MM.1S (cell line): ENCODE measurements around the gene SMG6.

Experiments used
- DNase-seq: peaks from one replicate; pipeline ENCODE4 v3.0.0-alpha.2; 2015
- H2AFZ ChIP-seq: fragments of 300-600 bp; sonication (generic); 2 replicates; pipeline ENCODE4 v1.6.0; 2016; ENCODE audit warnings: antibody characterized with exemption, low read length
- H3F3A ChIP-seq: fragments of 300-600 bp; sonication (generic); 2 replicates; pipeline ENCODE4 v1.6.1; 2016; ENCODE audit warnings: mild to moderate bottlenecking, antibody characterized with exemption, low read length, moderate library complexity, mixed read lengths; ENCODE audit not compliant: insufficient read depth
- H3K27ac ChIP-seq: fragments of 300-600 bp; sonication (generic); 2 replicates; pipeline ENCODE4 v1.5.1; 2016; ENCODE audit warnings: mild to moderate bottlenecking, low read length
- H3K27me3 ChIP-seq: fragments of 300-600 bp; sonication (generic); replicated peaks from 2 replicates; pipeline ENCODE4 v1.6.0; 2016; ENCODE audit warnings: low read length; ENCODE audit not compliant: insufficient read depth
- H3K36me3 ChIP-seq: fragments of 300-600 bp; sonication (generic); replicated peaks from 2 replicates; pipeline ENCODE4 v1.6.1; 2016; ENCODE audit warnings: mild to moderate bottlenecking, low read length, mixed read lengths; ENCODE audit not compliant: insufficient read depth
- H3K4me1 ChIP-seq: fragments of 300-600 bp; sonication (generic); 2 replicates; pipeline ENCODE4 v1.6.1; 2016; ENCODE audit warnings: low read length, mixed read lengths
- H3K4me2 ChIP-seq: fragments of 300-600 bp; sonication (generic); 2 replicates; pipeline ENCODE4 v1.6.0; 2016; ENCODE audit warnings: low read depth, low read length
- H3K4me3 ChIP-seq: fragments of 300-600 bp; sonication (generic); 2 replicates; pipeline ENCODE4 v1.5.1; 2016; ENCODE audit warnings: low read length, mixed read lengths
- H3K79me2 ChIP-seq: fragments of 300-600 bp; sonication (generic); 2 replicates; pipeline ENCODE4 v1.6.1; 2016; ENCODE audit warnings: mixed run types, low read length, mixed read lengths
- H3K9ac ChIP-seq: fragments of 300-600 bp; sonication (generic); 2 replicates; pipeline ENCODE4 v1.6.1; 2016; ENCODE audit warnings: low read length, mixed read lengths
- H3K9me2 ChIP-seq: fragments of 300-600 bp; sonication (generic); replicated peaks from 2 replicates; pipeline ENCODE4 v1.6.1; 2016; ENCODE audit warnings: mild to moderate bottlenecking, low read length, mixed read lengths; ENCODE audit not compliant: insufficient read depth
- H3K9me3 ChIP-seq: fragments of 300-600 bp; sonication (generic); replicated peaks from 2 replicates; pipeline ENCODE4 v1.6.1; 2016; ENCODE audit warnings: mild to moderate bottlenecking, low read length, mixed read lengths; ENCODE audit not compliant: insufficient read depth
- H4K20me1 ChIP-seq: fragments of 300-600 bp; sonication (generic); 2 replicates; pipeline ENCODE4 v1.6.1; 2016; ENCODE audit warnings: mild to moderate bottlenecking, low read length, moderate library complexity, mixed read lengths; ENCODE audit not compliant: insufficient read depth
- EZH2 ChIP-seq: fragments of 300-600 bp; sonication (generic); optimal IDR thresholded peaks from 2 replicates; pipeline ENCODE3; 2017; ENCODE audit warnings: low read depth, mild to moderate bottlenecking, antibody characterized with exemption, low read length, mixed read lengths
- EZH2phosphoT487 ChIP-seq: fragments of 300-600 bp; sonication (generic); IDR thresholded peaks from 2 replicates; pipeline ENCODE4 v1.6.1; 2018; ENCODE audit warnings: antibody characterized with exemption, low read length
- TF ChIP-seq, protein P1 (sequence below): fragments of 300-600 bp; sonication (generic); IDR thresholded peaks from 2 replicates; pipeline ENCODE4 v1.5.1; 2016; ENCODE audit warnings: antibody characterized with exemption, low read length, mixed read lengths

SMG6 gene

DNA sequence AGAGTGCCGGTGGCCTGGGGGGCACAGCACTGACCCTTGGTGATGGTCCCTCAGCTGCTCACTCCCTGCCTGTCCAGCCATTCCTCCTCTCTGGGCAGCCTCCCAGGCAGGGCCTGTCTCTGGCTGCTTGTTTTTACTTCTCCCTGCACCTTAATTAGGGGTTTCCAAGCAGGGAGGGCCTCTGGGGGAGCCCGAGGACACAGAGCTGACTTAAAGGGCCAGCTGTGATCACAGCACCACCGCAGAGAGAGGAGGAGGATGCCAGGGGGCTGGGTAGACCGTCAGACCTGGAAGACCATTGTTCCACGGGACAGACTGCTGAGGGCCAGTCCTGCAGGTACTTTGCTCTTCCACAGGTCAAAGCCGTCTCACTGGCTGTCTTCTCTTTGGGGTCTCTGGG, 274.8 kb downstream of the SMG6 start:
- no peak for DNase-seq
- no peak overlapping the region for H2AFZ ChIP-seq
- TF ChIP-seq, protein P1, sequence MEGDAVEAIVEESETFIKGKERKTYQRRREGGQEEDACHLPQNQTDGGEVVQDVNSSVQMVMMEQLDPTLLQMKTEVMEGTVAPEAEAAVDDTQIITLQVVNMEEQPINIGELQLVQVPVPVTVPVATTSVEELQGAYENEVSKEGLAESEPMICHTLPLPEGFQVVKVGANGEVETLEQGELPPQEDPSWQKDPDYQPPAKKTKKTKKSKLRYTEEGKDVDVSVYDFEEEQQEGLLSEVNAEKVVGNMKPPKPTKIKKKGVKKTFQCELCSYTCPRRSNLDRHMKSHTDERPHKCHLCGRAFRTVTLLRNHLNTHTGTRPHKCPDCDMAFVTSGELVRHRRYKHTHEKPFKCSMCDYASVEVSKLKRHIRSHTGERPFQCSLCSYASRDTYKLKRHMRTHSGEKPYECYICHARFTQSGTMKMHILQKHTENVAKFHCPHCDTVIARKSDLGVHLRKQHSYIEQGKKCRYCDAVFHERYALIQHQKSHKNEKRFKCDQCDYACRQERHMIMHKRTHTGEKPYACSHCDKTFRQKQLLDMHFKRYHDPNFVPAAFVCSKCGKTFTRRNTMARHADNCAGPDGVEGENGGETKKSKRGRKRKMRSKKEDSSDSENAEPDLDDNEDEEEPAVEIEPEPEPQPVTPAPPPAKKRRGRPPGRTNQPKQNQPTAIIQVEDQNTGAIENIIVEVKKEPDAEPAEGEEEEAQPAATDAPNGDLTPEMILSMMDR = no peak

DNA sequence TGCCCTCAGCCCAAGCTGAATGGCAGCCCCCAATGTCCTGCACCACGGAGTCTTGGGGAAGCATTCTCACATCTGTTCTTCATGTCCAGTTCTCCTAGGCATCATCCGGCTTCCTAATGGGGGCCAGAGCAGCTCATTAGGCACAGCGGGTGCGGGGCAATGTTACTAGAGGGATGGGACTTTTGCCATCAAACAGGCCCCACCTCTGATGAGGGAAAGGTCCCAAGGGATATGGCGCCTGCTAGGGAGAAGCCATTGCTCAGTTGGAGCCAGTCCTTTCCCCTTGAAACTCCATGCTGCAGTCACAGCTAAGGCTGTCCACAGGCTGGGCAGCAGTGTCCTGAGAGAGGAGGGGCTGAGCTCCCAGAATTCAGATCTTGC, 275.4 kb downstream of the SMG6 start:
- H3K27ac ChIP-seq = no peak overlapping the region
- H3K4me2 ChIP-seq = no peak overlapping the region
- no peaks in the 10 kb centered on the region for H3F3A ChIP-seq
- no peak overlapping the region for H2AFZ ChIP-seq
- H3K4me3 ChIP-seq = no peak overlapping the region
- 0 out of 2 replicates have a peak, but pooled peaks cover 5% of the 10 kb centered on the region for H3K4me1 ChIP-seq
- peaks cover 22% of the 10 kb centered on the region for H3K79me2 ChIP-seq
- peaks cover 61% of the 10 kb centered on the region for H3K27me3 ChIP-seq
- H4K20me1 ChIP-seq = no peaks in the 10 kb centered on the region
- H3K9me2 ChIP-seq = no peaks in the 10 kb centered on the region
- no peaks in the 10 kb centered on the region for H3K9me3 ChIP-seq
- no peaks in the 10 kb centered on the region for H3K36me3 ChIP-seq
- TF ChIP-seq EZH2phosphoT487 (no peak), EZH2 (no peak)
- TF ChIP-seq, protein P1 = no peak
- no peak for DNase-seq
- no peak overlapping the region for H3K9ac ChIP-seq

More for the DNA sequence above, 274.8 kb downstream of the SMG6 start:
- Histone ChIP-seq H3K9ac (no peak overlapping the region), H4K20me1 (no peaks in the 10 kb centered on the region), H3K4me3 (no peak overlapping the region), H3K9me2 (no peaks in the 10 kb centered on the region), H3K4me2 (no peak overlapping the region), H3K79me2 (peaks cover 22% of the 10 kb centered on the region), H3K27me3 (peaks cover 57% of the 10 kb centered on the region), H3K27ac (no peak overlapping the region), H3F3A (no peaks in the 10 kb centered on the region), H3K4me1 (0 out of 2 replicates have a peak, but pooled peaks cover 5% of the 10 kb centered on the region), H3K9me3 (no peaks in the 10 kb centered on the region), H3K36me3 (no peaks in the 10 kb centered on the region)

DNA sequence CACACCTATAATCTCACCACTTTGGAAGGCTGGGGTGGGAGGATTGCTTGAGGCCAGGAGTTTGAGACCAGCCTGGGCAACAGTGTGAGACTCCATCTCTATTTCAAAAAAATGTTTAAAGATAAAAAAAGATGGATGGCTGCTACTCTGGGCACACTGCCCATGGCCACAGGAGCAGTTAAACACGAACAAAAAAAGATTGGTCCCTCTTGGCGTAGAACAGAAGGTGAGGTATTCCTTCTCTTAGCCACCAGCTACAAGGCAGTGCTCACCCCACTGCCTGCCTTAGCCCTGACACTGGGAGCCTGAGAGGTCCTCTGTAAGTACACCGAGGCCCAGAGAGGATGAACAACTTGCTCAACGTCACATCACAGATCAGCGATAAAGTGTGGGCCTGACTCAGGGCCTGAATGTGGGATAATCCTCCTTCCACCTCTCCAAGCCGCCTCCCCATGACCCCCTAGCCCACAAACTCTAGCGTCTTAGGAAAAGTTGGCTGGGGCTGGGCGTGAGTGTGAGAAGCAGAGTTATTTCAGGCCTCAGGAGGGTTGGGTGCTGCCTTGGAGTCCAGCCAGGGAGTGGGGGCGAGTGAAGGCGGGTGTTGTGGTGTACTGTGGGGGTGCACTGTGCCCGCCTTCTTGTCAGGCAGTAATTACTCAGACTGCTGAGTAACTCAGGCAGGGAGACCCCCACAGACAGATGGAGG, 275.9 kb downstream of the SMG6 start:
- peaks cover 67% of the 10 kb centered on the region for H3K27me3 ChIP-seq
- no peak overlapping the region for H3K4me3 ChIP-seq
- no peak overlapping the region for H3K9ac ChIP-seq
- H3K79me2 ChIP-seq = peaks cover 22% of the 10 kb centered on the region
- H3K4me2 ChIP-seq = no peak overlapping the region
- H3K4me1 ChIP-seq = 0 out of 2 replicates have a peak, but pooled peaks cover 5% of the 10 kb centered on the region
- no peak for TF ChIP-seq EZH2phosphoT487
- TF ChIP-seq, protein P1 = no peak
- TF ChIP-seq EZH2 = no peak
- no peaks in the 10 kb centered on the region for H4K20me1 ChIP-seq
- H3K9me3 ChIP-seq = no peaks in the 10 kb centered on the region
- H3K27ac ChIP-seq = no peak overlapping the region
- H3K9me2 ChIP-seq = no peaks in the 10 kb centered on the region
- no peak for DNase-seq
- H3F3A ChIP-seq = no peaks in the 10 kb centered on the region
- no peak overlapping the region for H2AFZ ChIP-seq
- H3K36me3 ChIP-seq = no peaks in the 10 kb centered on the region
